Subcutaneous abdominal adipose tissue (tissue), 5 donors: ENCODE results near the gene AFP.

Experiments
- H3K27ac ChIP-seq: one replicate; pipeline ENCODE4 v1.7.0; 2013; ENCODE audit warnings: low read depth, mild to moderate bottlenecking, inconsistent platforms, low read length, moderate library complexity
- H3K27me3 ChIP-seq, 5 donors: one replicate each; pipeline ENCODE4 v1.7.0; 2013; ENCODE audit warnings: low read length in 5 of 5, inconsistent platforms in 1 of 5; ENCODE audit not compliant: control insufficient read depth in 5 of 5, insufficient read depth in 4 of 5
- H3K36me3 ChIP-seq, 5 donors: one replicate each; pipeline ENCODE4 v1.7.0; 2013; ENCODE audit warnings: low read length in 5 of 5; ENCODE audit not compliant: control insufficient read depth in 5 of 5, insufficient read depth in 5 of 5
- H3K4me1 ChIP-seq, 5 donors: one replicate each; pipeline ENCODE4 v1.7.0; 2013; ENCODE audit warnings: low read length in 5 of 5, mild to moderate bottlenecking in 3 of 5, moderate library complexity in 1 of 5; ENCODE audit not compliant: control insufficient read depth in 5 of 5, insufficient read depth in 5 of 5
- H3K4me3 ChIP-seq, 5 donors: one replicate each; pipeline ENCODE4 v1.7.0; 2013; ENCODE audit warnings: low read length in 5 of 5, low read depth in 1 of 5
- H3K9ac ChIP-seq, 5 donors: one replicate each; pipeline ENCODE4 v1.7.0; 2013; ENCODE audit warnings: low read length in 5 of 5, mild to moderate bottlenecking in 4 of 5, moderate library complexity in 3 of 5
- H3K9me3 ChIP-seq, 5 donors: one replicate each; pipeline ENCODE4 v1.7.0; 2013; ENCODE audit warnings: low read length in 5 of 5; ENCODE audit not compliant: control insufficient read depth in 5 of 5
- donor health status: healthy.
- donor health status: healthy.
- donor health status: healthy.
- donor health status: healthy.
- donor health status: healthy.

The AFP gene

GRCh38 chr4:73421708-73422457, 14.1 kb upstream of the AFP start:
- no peak overlapping the region for H3K4me3 ChIP-seq
- no peak overlapping the region for H3K9ac ChIP-seq
- no peak overlapping the region for H3K27ac ChIP-seq
- H3K4me1 ChIP-seq, result no peaks in the 10 kb centered on the region
- H3K36me3 ChIP-seq, result peaks cover 0 to 3% (median 0%) of the 10 kb centered on the region in 5 donors
- no peaks in the 10 kb centered on the region for H3K27me3 ChIP-seq
- no peaks in the 10 kb centered on the region for H3K9me3 ChIP-seq

GRCh38 chr4:73422458-73422752, 13.6 kb upstream of the AFP start:
- Histone ChIP-seq H3K36me3 (peaks cover 0 to 3% (median 0%) of the 10 kb centered on the region in 5 donors), H3K4me3 (no peak overlapping the region), H3K9ac (no peak overlapping the region), H3K9me3 (no peaks in the 10 kb centered on the region), H3K4me1 (no peaks in the 10 kb centered on the region), H3K27ac (no peak overlapping the region), H3K27me3 (no peaks in the 10 kb centered on the region)

- Histone ChIP-seq H3K9ac (no peak overlapping the region), H3K27ac (no peak overlapping the region), H3K27me3 (no peaks in the 10 kb centered on the region), H3K4me3 (no peak overlapping the region), H3K4me1 (no peaks in the 10 kb centered on the region), H3K36me3 (peaks cover 0 to 3% (median 0%) of the 10 kb centered on the region in 5 donors), H3K9me3 (no peaks in the 10 kb centered on the region)
Observed at GRCh38 chr4:73423184-73423583, 12.8 kb upstream of the AFP start.

GRCh38 chr4:73426666-73427065, 9.4 kb upstream of the AFP start:
- Histone ChIP-seq H3K9me3 (no peaks in the 10 kb centered on the region), H3K27ac (no peak overlapping the region), H3K9ac (no peak overlapping the region), H3K4me1 (no peaks in the 10 kb centered on the region), H3K36me3 (no peaks in the 10 kb centered on the region), H3K4me3 (no peak overlapping the region), H3K27me3 (no peaks in the 10 kb centered on the region)

GRCh38 chr4:73429118-73429517, 6.9 kb upstream of the AFP start:
- Histone ChIP-seq H3K4me3 (no peak overlapping the region), H3K27me3 (no peaks in the 10 kb centered on the region), H3K4me1 (no peaks in the 10 kb centered on the region), H3K27ac (no peak overlapping the region), H3K36me3 (no peaks in the 10 kb centered on the region), H3K9me3 (no peaks in the 10 kb centered on the region), H3K9ac (no peak overlapping the region)

GRCh38 chr4:73429826-73430587, 6.0 kb upstream of the AFP start:
- Histone ChIP-seq H3K27ac (no peak overlapping the region), H3K36me3 (no peaks in the 10 kb centered on the region), H3K4me1 (no peaks in the 10 kb centered on the region), H3K9ac (no peak overlapping the region), H3K9me3 (no peaks in the 10 kb centered on the region), H3K27me3 (no peaks in the 10 kb centered on the region), H3K4me3 (no peak overlapping the region)

GRCh38 chr4:73431813-73432168, 4.2 kb upstream of the AFP start:
- Histone ChIP-seq H3K36me3 (no peaks in the 10 kb centered on the region), H3K27me3 (no peaks in the 10 kb centered on the region), H3K4me1 (no peaks in the 10 kb centered on the region), H3K9me3 (no peaks in the 10 kb centered on the region), H3K4me3 (no peak overlapping the region), H3K9ac (no peak overlapping the region), H3K27ac (no peak overlapping the region)

GRCh38 chr4:73432169-73433000, 3.6 kb upstream of the AFP start:
- no peaks in the 10 kb centered on the region for H3K36me3 ChIP-seq
- H3K27ac ChIP-seq, result no peak overlapping the region
- H3K4me3 ChIP-seq, result no peak overlapping the region
- no peaks in the 10 kb centered on the region for H3K4me1 ChIP-seq
- no peaks in the 10 kb centered on the region for H3K27me3 ChIP-seq
- no peaks in the 10 kb centered on the region for H3K9me3 ChIP-seq
- no peak overlapping the region for H3K9ac ChIP-seq

GRCh38 chr4:73433140-73433539, 2.9 kb upstream of the AFP start:
- Histone ChIP-seq H3K4me3 (no peak overlapping the region), H3K9ac (no peak overlapping the region), H3K4me1 (no peaks in the 10 kb centered on the region), H3K27ac (no peak overlapping the region), H3K36me3 (no peaks in the 10 kb centered on the region), H3K9me3 (no peaks in the 10 kb centered on the region), H3K27me3 (no peaks in the 10 kb centered on the region)

GRCh38 chr4:73434311-73434710, 1.7 kb upstream of the AFP start:
- H3K9me3 ChIP-seq, result no peaks in the 10 kb centered on the region
- H3K4me1 ChIP-seq, result no peaks in the 10 kb centered on the region
- H3K27ac ChIP-seq, result no peak overlapping the region
- H3K36me3 ChIP-seq, result no peaks in the 10 kb centered on the region
- H3K9ac ChIP-seq, result no peak overlapping the region
- no peaks in the 10 kb centered on the region for H3K27me3 ChIP-seq
- no peak overlapping the region for H3K4me3 ChIP-seq
